Kidney epithelial cell (primary cell): ENCODE results near the gene SLC8A1. TPM values are rescaled to one million over a fixed set of nuclear protein-coding genes. Genes with fewer than 3 reads are reported as not detected.

Source experiments
- DNase-seq: peaks from one replicate; pipeline ENCODE4 v3.0.0-alpha.2; 2010; ENCODE audit warnings: low read depth
- H3K27me3 ChIP-seq: 2 replicates; pipeline ENCODE4 v1.6.0; 2011; ENCODE audit warnings: low read length; ENCODE audit not compliant: control insufficient read depth, insufficient read depth
- H3K36me3 ChIP-seq: 2 replicates; pipeline ENCODE4 v1.5.1; 2011; ENCODE audit warnings: low read length; ENCODE audit not compliant: control insufficient read depth, insufficient read depth
- H3K4me3 ChIP-seq: 2 replicates; pipeline ENCODE4 v1.5.1; 2011; ENCODE audit warnings: low read depth, mild to moderate bottlenecking, control low read depth, low read length
- total RNA-seq: library from RNA; depleted of rRNA; stranded (reverse); fragments of >200 nt; gene quantifications from 2 replicates; pipeline ENCODE4 v1.2.3, GENCODE V29; 2015
- TF ChIP-seq, protein P1 (sequence below): IDR thresholded peaks from 2 replicates; pipeline ENCODE4 v1.5.1; 2011; ENCODE audit warnings: mild to moderate bottlenecking, moderate library complexity, low read length, control low read depth, inconsistent platforms; ENCODE audit not compliant: insufficient read depth, poor library complexity, severe bottlenecking

Gene SLC8A1
- total RNA-seq, 1 donor from 2014 or later = 3.2 TPM

DNA sequence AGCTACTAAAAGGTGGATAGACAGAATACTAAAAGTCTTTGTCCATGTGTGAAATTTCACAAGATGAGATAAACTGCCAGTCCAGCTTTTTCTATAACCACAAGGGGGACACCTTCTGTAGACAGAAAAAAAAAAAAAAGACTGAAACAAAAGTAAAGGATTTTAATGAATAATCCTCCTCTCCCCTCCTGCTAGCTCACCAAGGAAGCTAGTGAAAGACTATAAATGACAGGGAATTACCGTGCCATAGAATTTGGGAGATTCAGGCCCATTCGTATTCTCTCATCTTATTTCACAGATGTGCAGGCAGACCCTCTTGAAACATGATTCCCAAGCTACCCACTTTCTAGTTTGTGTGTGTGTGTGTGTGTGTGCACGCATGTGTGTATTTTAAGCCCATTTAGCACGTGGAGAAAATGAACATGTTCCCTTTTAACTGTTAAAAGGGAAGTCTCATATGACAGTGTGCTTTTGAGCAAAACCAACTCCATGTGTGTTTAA lies 36.3 kb upstream of the SLC8A1 start:
- TF ChIP-seq, protein P1, sequence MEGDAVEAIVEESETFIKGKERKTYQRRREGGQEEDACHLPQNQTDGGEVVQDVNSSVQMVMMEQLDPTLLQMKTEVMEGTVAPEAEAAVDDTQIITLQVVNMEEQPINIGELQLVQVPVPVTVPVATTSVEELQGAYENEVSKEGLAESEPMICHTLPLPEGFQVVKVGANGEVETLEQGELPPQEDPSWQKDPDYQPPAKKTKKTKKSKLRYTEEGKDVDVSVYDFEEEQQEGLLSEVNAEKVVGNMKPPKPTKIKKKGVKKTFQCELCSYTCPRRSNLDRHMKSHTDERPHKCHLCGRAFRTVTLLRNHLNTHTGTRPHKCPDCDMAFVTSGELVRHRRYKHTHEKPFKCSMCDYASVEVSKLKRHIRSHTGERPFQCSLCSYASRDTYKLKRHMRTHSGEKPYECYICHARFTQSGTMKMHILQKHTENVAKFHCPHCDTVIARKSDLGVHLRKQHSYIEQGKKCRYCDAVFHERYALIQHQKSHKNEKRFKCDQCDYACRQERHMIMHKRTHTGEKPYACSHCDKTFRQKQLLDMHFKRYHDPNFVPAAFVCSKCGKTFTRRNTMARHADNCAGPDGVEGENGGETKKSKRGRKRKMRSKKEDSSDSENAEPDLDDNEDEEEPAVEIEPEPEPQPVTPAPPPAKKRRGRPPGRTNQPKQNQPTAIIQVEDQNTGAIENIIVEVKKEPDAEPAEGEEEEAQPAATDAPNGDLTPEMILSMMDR = peak; percentile 55
- peak; percentile 35 for DNase-seq
- H3K4me3 ChIP-seq = no peak overlapping the region
- H3K27me3 ChIP-seq = no peaks in the 10 kb centered on the region
- no peaks in the 10 kb centered on the region for H3K36me3 ChIP-seq

DNA sequence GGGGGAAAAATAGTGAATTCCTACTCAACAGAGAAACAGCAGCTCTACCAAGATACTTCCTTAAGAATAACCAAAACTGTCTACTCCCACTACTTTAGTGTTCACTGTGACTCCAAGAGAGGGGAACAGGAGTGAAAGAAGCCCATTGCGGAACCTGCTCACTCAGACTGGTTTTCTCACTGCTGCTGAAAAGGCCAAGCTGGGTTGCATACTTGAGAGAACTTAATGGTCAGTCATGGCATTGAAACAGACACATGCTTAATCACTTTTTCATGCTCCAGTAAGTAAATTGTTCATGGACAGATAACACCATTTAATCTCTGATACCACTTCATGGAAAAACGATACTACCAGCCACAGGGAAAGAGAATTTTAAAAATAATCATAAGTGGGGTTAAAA lies 35.7 kb upstream of the SLC8A1 start:
- Histone ChIP-seq H3K4me3 (no peak overlapping the region), H3K36me3 (no peaks in the 10 kb centered on the region), H3K27me3 (no peaks in the 10 kb centered on the region)
- TF ChIP-seq, protein P1 = no peak
- peak; percentile 63 for DNase-seq

DNA sequence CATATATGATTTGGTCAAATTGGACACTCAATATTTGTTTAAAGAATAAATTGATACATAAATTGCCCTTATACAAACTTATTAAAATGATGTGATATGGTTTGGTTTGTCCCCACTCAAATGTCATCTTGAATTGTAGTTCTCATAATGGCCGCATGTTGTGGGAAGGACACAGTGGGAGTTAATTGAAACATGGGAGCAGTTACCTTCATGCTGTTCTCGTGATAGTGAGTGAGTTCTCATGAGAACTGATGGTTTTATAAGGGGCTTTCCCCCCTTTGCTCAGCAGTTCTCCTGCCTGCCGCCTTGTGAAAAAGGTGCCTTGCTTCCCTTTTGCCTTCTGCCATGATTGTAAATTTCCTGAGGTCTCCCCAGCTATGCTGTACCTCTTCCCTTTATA lies 34.0 kb upstream of the SLC8A1 start:
- no peaks in the 10 kb centered on the region for H3K36me3 ChIP-seq
- H3K4me3 ChIP-seq = no peak overlapping the region
- H3K27me3 ChIP-seq = no peaks in the 10 kb centered on the region
- TF ChIP-seq, protein P1 = no peak
- DNase-seq = no peak

GRCh38 chr2:40485318-40485717 lies 33.4 kb upstream of the SLC8A1 start:
- no peak for DNase-seq
- no peak overlapping the region for H3K4me3 ChIP-seq
- no peaks in the 10 kb centered on the region for H3K27me3 ChIP-seq
- TF ChIP-seq, protein P1 = no peak
- H3K36me3 ChIP-seq = no peaks in the 10 kb centered on the region

GRCh38 chr2:40483549-40484243 lies 31.8 kb upstream of the SLC8A1 start:
- Histone ChIP-seq H3K27me3 (no peaks in the 10 kb centered on the region), H3K4me3 (no peak overlapping the region), H3K36me3 (no peaks in the 10 kb centered on the region)
- DNase-seq = no peak
- TF ChIP-seq, protein P1 = no peak

GRCh38 chr2:40480596-40480995 lies 28.7 kb upstream of the SLC8A1 start:
- no peaks in the 10 kb centered on the region for H3K36me3 ChIP-seq
- TF ChIP-seq, protein P1 = no peak
- no peak overlapping the region for H3K4me3 ChIP-seq
- DNase-seq = no peak
- H3K27me3 ChIP-seq = no peaks in the 10 kb centered on the region
